ENCODE data around the gene HACD2. TPM values are rescaled to one million over a fixed set of nuclear protein-coding genes. Genes with fewer than 3 reads are reported as not detected.

The HACD2 gene
- total RNA-seq, 1 experiment from 2014 or later, result 43.0 TPM

DNA sequence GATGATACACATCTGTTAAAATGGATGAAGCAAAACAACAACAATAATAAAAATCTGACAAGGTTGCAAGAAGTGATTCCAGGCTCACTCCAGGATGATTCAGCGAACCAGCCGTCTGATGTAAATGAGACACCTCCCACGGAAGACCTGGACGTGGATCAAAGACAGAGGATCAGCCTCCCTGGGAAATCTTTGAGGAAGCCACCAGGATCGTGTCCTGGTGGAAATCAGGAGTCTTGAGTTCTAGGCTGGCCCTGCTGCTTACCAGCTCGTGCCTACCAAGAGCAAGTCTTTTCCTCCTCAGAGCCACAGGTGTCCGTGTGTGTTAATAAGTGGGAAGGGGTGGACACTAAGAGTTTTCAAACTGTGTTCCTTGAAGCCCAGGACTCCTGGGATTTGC lies 120.6 kb downstream of the HACD2 start:
- H3K4me3 ChIP-seq (replicated peaks in 1 of 2; ENCODE audit: low read depth in 1 of 2, low read length in 2 of 2), result no peak overlapping the region
- no peaks in the 10 kb centered on the region for H4K20me1 ChIP-seq (ENCODE audit: insufficient read depth)
- no peak overlapping the region for H3K4me2 ChIP-seq (ENCODE audit: low read length)
- no peak overlapping the region for H3K9ac ChIP-seq (ENCODE audit: low read length)
- intact Hi-C loops (cut with micrococcal nuclease), result no loop called here
- ChIA-PET RAD21 (ENCODE audit: low non-redundant PET in 1 of 2, low total read pairs in 2 of 2, uncharacterized antibody in 2 of 2, unreplicated experiment in 2 of 2) (no interaction called here), POLR2A (no interaction called here), CTCF (no interaction called here)
- no peak overlapping the region for H2AFZ ChIP-seq (ENCODE audit: low read depth, low read length, poor library complexity, severe bottlenecking)
- no peaks in the 10 kb centered on the region for H3K9me3 ChIP-seq (ENCODE audit: control insufficient read depth in 1 of 2, insufficient read depth in 1 of 2, low read depth in 1 of 2, low read length in 2 of 2)
- no peaks in the 10 kb centered on the region for H3K4me1 ChIP-seq (ENCODE audit: control insufficient read depth in 1 of 2, insufficient read depth in 2 of 2, low read length in 2 of 2)
- no peak for DNase-seq (ENCODE audit: low read depth, low spot score)
- no peaks in the 10 kb centered on the region for H3K79me2 ChIP-seq (ENCODE audit: insufficient read depth, low read length)
- TF ChIP-seq, protein P1, sequence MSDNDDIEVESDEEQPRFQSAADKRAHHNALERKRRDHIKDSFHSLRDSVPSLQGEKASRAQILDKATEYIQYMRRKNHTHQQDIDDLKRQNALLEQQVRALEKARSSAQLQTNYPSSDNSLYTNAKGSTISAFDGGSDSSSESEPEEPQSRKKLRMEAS (IDR thresholded peaks at IDR 0.05), result no peak
- TF ChIP-seq POLR2AphosphoS5 (IDR thresholded peaks at IDR 0.05; ENCODE audit: low read depth, low read length) (no peak), POLR2A (IDR thresholded peaks at IDR 0.05; ENCODE audit: borderline replicate concordance, extremely low read depth, insufficient read depth, insufficient read length) (no peak), SRF (IDR thresholded peaks at IDR 0.05; ENCODE audit: low read depth) (no peak), JUND (IDR thresholded peaks at IDR 0.05) (no peak), ZFX (IDR thresholded peaks at IDR 0.05) (no peak), SIN3A (IDR thresholded peaks at IDR 0.05; ENCODE audit: low read depth) (no peak), CBX3 (IDR thresholded peaks at IDR 0.05; ENCODE audit: low read depth) (no peak)
- TF ChIP-seq, protein P2, sequence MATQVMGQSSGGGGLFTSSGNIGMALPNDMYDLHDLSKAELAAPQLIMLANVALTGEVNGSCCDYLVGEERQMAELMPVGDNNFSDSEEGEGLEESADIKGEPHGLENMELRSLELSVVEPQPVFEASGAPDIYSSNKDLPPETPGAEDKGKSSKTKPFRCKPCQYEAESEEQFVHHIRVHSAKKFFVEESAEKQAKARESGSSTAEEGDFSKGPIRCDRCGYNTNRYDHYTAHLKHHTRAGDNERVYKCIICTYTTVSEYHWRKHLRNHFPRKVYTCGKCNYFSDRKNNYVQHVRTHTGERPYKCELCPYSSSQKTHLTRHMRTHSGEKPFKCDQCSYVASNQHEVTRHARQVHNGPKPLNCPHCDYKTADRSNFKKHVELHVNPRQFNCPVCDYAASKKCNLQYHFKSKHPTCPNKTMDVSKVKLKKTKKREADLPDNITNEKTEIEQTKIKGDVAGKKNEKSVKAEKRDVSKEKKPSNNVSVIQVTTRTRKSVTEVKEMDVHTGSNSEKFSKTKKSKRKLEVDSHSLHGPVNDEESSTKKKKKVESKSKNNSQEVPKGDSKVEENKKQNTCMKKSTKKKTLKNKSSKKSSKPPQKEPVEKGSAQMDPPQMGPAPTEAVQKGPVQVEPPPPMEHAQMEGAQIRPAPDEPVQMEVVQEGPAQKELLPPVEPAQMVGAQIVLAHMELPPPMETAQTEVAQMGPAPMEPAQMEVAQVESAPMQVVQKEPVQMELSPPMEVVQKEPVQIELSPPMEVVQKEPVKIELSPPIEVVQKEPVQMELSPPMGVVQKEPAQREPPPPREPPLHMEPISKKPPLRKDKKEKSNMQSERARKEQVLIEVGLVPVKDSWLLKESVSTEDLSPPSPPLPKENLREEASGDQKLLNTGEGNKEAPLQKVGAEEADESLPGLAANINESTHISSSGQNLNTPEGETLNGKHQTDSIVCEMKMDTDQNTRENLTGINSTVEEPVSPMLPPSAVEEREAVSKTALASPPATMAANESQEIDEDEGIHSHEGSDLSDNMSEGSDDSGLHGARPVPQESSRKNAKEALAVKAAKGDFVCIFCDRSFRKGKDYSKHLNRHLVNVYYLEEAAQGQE (IDR thresholded peaks at IDR 0.05; ENCODE audit: low read depth), result no peak
- H3K27me3 ChIP-seq (ENCODE audit: insufficient read depth, low read length), result peaks cover 9% of the 10 kb centered on the region; the same call in 1 of the 2 replicates
- no peak overlapping the region for H3K27ac ChIP-seq (ENCODE audit: low read depth, low read length)
- no TSS peak for BruUV-seq (replicated peaks)
- H3K9me2 ChIP-seq (ENCODE audit: insufficient read depth), result no peaks in the 10 kb centered on the region
- no peaks in the 10 kb centered on the region for H3K36me3 ChIP-seq (ENCODE audit: control insufficient read depth in 1 of 2, insufficient read depth in 2 of 2, low read length in 2 of 2)
- no peak for ATAC-seq

All from HCT116 (cell line).